Stimulated activated memory B cell treated with anti-CD40 and anti-IgM and Interleukin-4, amounts not matched to agents 10 μg/mL and 1 μg/mL and 100 μg/mL, for 72 hours (primary cell): Measurements from ENCODE around the gene ZFYVE21.

Experiments used
- ATAC-seq: fragments of 150-1000 bp; cut with Tn5 transposase; 2 replicates; pipeline ENCODE4 v1.10.0; 2021
- H3K27ac Mint-ChIP-seq: one replicate; pipeline ENCODE4 v1.8.0; 2022; ENCODE audit warnings: mild to moderate bottlenecking, mixed read lengths
- H3K27me3 Mint-ChIP-seq: one replicate; pipeline ENCODE4 v1.8.0; 2022; ENCODE audit warnings: mixed read lengths
- H3K36me3 Mint-ChIP-seq: one replicate; pipeline ENCODE4 v1.8.0; 2022; ENCODE audit warnings: mixed read lengths
- H3K4me1 Mint-ChIP-seq: one replicate; pipeline ENCODE4 v1.8.0; 2022; ENCODE audit warnings: mixed read lengths
- H3K4me3 Mint-ChIP-seq: one replicate; pipeline ENCODE4 v1.8.0; 2022; ENCODE audit warnings: mild to moderate bottlenecking, moderate library complexity, mixed read lengths
- H3K9me3 Mint-ChIP-seq: one replicate; pipeline ENCODE4 v1.8.0; 2022; ENCODE audit warnings: mixed read lengths

The ZFYVE21 gene

DNA sequence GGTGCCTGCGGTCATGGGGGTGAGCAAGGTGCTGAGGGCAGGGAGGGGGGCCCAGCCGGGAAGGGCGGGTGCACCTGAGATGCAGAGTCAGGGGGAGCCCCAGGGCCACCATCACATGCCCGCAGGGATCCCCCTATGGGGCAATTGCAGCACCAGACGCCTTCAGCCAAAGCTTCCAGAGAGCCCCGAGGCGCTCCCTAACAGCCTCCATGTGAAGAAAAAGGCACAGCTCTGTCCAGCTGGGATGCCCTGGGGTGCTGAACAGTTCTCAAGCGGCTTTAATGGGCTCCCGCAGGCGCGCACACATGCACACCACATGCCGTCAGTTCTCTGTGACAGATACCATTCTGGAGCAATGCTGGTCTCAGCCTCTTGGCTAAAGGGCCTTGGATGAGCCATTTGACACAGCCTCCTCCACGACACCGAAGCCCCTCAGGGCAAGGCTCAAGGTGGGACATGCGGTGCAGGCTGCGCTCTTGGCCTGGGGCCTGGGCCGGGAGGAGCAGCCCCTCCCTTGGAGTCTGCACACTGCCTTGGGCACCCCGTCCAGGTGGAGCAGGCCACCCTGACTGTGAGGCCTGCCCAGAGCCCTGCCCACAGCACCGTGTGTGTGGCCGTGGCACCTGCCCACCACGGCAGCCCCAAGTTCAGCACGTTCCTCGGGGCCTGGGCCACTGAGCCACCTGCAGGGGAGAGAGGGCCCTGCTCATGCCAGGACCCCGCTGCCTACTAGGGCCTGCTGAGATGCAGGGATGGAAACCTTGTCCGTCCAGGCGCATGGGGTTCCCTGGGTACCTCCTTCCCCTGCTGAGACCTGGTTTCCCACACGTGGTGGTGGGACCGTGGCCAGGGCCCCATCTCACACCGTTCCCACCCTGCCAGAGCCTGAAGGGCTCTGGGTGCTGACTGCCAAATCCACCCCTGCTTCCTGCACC lies 8.0 kb upstream of the ZFYVE21 start:
- Mint-ChIP-seq H3K4me3 (no peak overlapping the region), H3K36me3 (peaks cover 43% of the 10 kb centered on the region), H3K9me3 (no peaks in the 10 kb centered on the region), H3K27ac (no peak overlapping the region), H3K27me3 (no peaks in the 10 kb centered on the region), H3K4me1 (peaks cover 30% of the 10 kb centered on the region)
- peak; percentile 9 for ATAC-seq

GRCh38 chr14:103708750-103709187 lies 6.8 kb upstream of the ZFYVE21 start:
- ATAC-seq: no peak
- H3K27me3 Mint-ChIP-seq: no peaks in the 10 kb centered on the region
- H3K4me3 Mint-ChIP-seq: no peak overlapping the region
- no peaks in the 10 kb centered on the region for H3K9me3 Mint-ChIP-seq
- H3K4me1 Mint-ChIP-seq: peaks cover 31% of the 10 kb centered on the region
- H3K27ac Mint-ChIP-seq: no peak overlapping the region
- peaks cover 32% of the 10 kb centered on the region for H3K36me3 Mint-ChIP-seq

GRCh38 chr14:103709814-103710213 lies 5.8 kb upstream of the ZFYVE21 start:
- Mint-ChIP-seq H3K4me3 (no peak overlapping the region), H3K4me1 (peaks cover 29% of the 10 kb centered on the region), H3K36me3 (peaks cover 24% of the 10 kb centered on the region), H3K27ac (no peak overlapping the region), H3K27me3 (no peaks in the 10 kb centered on the region), H3K9me3 (no peaks in the 10 kb centered on the region)
- ATAC-seq: no peak

DNA sequence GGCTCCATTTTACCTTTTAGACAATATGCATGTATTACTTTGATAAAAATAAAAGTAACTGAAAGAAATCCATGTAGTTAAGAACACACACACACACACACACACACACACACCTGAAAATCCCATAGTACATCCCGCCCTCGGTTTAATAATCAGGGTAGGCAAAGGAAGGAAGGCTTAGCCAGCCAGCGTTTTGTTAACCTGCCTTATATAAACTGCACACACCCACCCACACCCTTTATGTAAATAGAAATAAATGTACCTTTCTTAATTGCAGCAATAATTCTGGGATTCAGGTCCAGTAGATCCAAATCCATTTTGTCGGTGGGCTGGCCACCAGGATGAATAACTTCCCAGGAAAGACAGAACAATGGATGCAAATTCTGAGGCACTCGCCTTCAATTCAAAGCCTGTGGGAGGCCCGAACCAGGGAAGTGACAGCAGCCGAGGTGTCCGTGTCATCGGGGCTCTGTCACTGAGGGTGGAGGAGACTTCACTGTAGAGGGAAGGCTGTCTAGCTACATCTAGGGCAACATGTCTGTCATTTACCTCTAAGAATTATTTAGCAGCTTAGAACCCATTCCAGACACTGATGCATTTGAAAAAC lies 4.7 kb upstream of the ZFYVE21 start:
- no peak for ATAC-seq
- Mint-ChIP-seq H3K9me3 (no peaks in the 10 kb centered on the region), H3K27ac (peak overlapping the region; percentile 35), H3K4me1 (peaks cover 25% of the 10 kb centered on the region), H3K4me3 (no peak overlapping the region), H3K36me3 (peaks cover 17% of the 10 kb centered on the region), H3K27me3 (no peaks in the 10 kb centered on the region)

DNA sequence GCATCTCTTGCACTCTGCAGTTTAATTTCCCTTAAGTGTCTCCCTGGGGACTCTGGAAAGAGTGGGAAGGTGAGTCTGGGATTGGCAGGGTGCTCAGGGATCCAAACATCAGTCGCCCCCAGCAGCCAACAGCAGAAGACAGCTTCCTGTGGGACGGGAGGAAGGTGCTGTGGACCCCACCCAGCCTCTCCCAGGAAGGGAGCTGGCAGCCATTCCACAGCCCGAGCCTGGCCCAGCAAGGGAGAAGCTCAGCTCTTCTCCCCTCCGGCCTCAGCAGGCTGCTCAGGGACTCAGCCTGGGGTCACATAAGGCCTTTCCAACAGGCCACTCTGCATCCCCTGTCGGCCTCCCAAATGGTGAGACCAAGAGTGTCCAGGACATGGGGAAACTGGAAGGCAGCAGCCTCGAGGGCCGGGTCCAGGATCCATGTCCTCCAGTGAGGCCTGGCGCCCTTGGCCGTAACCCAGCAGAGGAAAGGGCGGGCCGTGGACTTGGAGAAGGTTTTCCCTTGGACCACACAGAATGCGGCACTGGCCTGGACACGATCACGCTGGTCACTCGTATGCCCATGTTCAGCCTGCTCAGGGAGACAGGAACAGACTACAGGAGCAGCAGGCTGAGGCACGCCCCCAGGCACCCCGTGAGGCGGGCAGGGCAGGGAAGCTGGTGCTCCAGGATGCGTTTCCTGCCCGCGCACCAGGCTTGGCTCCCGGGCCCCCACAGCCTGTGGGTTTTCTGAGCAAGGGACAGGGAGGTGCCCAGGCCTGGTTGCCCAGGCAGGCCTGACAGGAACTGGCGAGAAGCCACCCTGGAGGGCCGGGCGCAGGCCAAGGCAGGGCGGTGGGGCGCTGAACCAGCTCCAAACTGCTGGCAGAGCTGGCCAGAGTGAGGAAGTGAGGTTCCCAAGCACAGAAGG lies 3.8 kb upstream of the ZFYVE21 start:
- H3K27me3 Mint-ChIP-seq: no peaks in the 10 kb centered on the region
- H3K9me3 Mint-ChIP-seq: no peaks in the 10 kb centered on the region
- no peak overlapping the region for H3K4me3 Mint-ChIP-seq
- ATAC-seq: no peak
- peaks cover 29% of the 10 kb centered on the region for H3K4me1 Mint-ChIP-seq
- H3K27ac Mint-ChIP-seq: peak overlapping the region; percentile 35
- peaks cover 17% of the 10 kb centered on the region for H3K36me3 Mint-ChIP-seq

DNA sequence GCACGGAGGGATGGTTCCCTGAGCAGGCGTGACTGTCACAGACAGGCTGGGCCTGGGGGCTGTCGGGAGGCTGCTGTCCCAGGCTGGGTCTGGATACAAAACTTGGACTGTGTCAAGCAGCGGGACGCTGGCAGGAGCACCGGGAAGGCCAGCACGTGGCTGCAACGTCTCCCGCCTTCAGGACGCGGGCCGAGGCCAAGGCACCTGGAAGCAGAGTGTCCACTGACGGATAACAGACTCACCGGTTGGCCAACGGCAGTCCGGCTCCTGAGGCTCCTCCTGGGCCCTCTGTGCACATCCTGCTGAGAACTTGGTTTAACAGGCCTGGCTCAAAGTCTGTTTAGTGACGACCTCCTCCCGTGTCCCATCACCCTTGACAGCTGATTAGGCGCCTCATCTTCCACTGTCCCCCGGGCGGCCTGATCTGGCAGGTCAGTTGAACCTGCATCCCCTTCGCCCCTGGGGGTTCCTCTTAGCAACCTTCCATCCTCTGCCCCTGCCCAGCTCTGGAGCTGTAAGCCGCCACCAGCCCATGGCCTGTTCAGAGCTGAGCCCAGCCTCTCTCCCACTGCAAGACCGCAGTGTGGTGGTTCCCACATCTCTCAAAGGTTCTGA lies 2.9 kb upstream of the ZFYVE21 start:
- no peak for ATAC-seq
- Mint-ChIP-seq H3K27ac (peak overlapping the region; percentile 29), H3K4me1 (peaks cover 39% of the 10 kb centered on the region), H3K27me3 (no peaks in the 10 kb centered on the region), H3K4me3 (no peak overlapping the region), H3K9me3 (no peaks in the 10 kb centered on the region), H3K36me3 (peaks cover 17% of the 10 kb centered on the region)

GRCh38 chr14:103713304-103714062 lies 2.1 kb upstream of the ZFYVE21 start:
- Mint-ChIP-seq H3K27ac (peak overlapping the region; percentile 75), H3K4me3 (peak overlapping the region; percentile 88)

DNA sequence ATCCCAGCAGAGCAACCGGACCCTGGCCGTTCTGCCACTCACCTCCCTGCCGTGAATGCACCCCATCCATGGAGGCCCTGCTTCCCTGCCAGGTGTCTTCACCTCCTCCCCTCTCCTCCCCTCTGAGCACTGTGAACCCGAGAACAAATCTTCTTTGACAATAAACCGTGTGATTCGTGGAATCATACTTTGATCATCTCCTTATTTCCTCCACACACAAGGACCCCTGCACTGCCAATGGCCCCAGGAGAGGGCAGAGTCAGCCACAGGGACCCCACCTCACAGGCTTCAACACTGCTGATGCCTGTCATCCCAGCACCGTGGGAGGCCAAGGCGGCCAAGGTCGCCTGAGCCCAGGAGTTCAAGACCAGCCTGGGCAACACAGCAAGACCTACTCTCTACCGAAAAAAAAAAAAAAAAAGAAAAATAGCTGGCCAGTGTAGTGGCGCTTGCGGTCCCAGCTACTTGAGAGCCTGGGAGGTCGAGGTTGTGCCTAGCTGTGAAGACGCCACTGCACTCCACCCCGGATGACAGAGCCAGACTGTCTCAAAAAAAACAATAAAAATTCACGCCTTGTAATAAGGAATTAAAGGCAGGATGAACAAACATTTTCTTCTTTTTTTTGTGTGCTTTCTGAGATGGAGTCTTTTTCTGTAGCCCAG lies 1.4 kb upstream of the ZFYVE21 start:
- Mint-ChIP-seq H3K36me3 (peaks cover 3% of the 10 kb centered on the region), H3K27ac (peak overlapping the region; percentile 75), H3K4me3 (peak overlapping the region; percentile 88)

More at GRCh38 chr14:103713304-103714062, 2.1 kb upstream of the ZFYVE21 start:
- Mint-ChIP-seq H3K9me3 (no peaks in the 10 kb centered on the region), H3K36me3 (peaks cover 10% of the 10 kb centered on the region), H3K4me1 (peaks cover 43% of the 10 kb centered on the region), H3K27me3 (no peaks in the 10 kb centered on the region)
- ATAC-seq: no peak

DNA sequence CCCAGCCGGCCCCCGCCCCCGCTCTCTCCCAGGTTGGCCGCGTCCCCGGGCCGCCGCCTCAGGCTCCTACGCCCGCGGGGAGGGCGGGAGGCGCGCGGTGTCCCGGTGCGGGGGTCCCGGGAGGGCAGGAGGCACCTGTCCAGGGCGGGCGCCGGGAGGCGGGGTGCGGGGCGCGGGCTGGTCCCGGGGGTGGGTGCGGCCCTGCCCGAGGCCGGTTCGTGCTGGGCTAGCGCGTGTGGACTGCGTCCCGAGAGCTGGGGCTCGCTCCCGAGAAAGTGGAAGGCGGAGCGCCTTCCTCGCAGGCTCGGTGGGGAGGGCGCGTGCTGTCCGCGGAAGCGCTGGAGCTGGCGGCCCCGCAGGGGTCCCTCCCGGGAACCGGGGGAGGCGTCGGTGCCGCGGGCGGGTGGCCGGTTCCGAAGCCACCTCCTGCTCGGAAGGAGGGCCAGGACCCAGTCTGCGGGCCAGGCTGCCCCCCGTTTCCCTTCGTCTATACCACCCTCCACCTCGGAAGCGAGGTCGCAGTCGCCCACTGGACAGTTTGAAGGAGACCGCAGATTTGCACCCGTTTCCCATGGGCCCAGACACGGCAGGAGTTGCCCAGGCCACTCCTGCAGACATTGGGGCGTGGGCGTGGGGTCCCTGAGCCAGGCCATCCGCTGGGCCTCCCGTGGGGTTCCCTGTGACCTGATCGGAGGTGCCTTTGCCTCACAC lies 636 bp downstream of the ZFYVE21 start:
- Mint-ChIP-seq H3K9me3 (no peaks in the 10 kb centered on the region), H3K27me3 (no peaks in the 10 kb centered on the region), H3K4me1 (peaks cover 51% of the 10 kb centered on the region), H3K27ac (no peak overlapping the region), H3K4me3 (peak overlapping the region; percentile 88), H3K36me3 (no peaks in the 10 kb centered on the region)
- peak; percentile 14 for ATAC-seq

More for the DNA sequence above, 1.4 kb upstream of the ZFYVE21 start:
- no peak for ATAC-seq
- H3K4me1 Mint-ChIP-seq: peaks cover 48% of the 10 kb centered on the region
- H3K9me3 Mint-ChIP-seq: no peaks in the 10 kb centered on the region
- no peaks in the 10 kb centered on the region for H3K27me3 Mint-ChIP-seq

GRCh38 chr14:103716899-103717411 lies 1.3 kb downstream of the ZFYVE21 start:
- Mint-ChIP-seq H3K27me3 (no peaks in the 10 kb centered on the region), H3K27ac (no peak overlapping the region), H3K4me3 (peak overlapping the region; percentile 72), H3K4me1 (peaks cover 51% of the 10 kb centered on the region), H3K9me3 (no peaks in the 10 kb centered on the region), H3K36me3 (no peaks in the 10 kb centered on the region)
- no peak for ATAC-seq

DNA sequence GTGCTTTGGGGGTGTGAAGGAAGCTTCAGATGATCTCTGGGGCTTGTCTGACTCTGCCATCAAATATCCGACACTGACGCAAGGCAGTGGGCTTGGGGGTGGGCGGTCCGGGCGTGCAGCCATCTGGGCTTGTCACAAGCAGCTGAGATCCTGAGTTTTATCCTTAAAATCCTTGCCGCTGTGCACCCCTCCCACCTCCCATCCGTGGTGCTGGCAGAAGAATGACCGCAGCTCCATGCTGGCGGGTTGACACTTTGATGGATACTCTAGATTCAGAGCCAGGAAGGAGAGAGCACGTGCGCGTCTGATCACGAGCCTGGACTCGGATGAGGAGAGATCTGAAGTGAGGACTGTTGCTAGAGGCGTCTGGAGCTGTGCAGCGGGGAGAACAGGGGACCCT lies 3.0 kb downstream of the ZFYVE21 start:
- Mint-ChIP-seq H3K27me3 (no peaks in the 10 kb centered on the region), H3K9me3 (no peaks in the 10 kb centered on the region), H3K36me3 (no peaks in the 10 kb centered on the region), H3K4me3 (no peak overlapping the region), H3K4me1 (peaks cover 40% of the 10 kb centered on the region), H3K27ac (no peak overlapping the region)
- no peak for ATAC-seq

- Mint-ChIP-seq H3K27me3 (no peaks in the 10 kb centered on the region), H3K4me3 (no peak overlapping the region), H3K27ac (no peak overlapping the region), H3K9me3 (no peaks in the 10 kb centered on the region), H3K36me3 (no peaks in the 10 kb centered on the region), H3K4me1 (peaks cover 33% of the 10 kb centered on the region)
- ATAC-seq: no peak
These were observed 4.1 kb downstream of the ZFYVE21 start for GRCh38 chr14:103719751-103720150.
